ENCODE results near the gene VMP1. TPM values are rescaled to one million over a fixed set of nuclear protein-coding genes. Genes with fewer than 3 reads are reported as not detected.

The VMP1 gene
- total RNA-seq, 1 experiment from 2014 or later, result 277 TPM

- intact Hi-C loops (cut with micrococcal nuclease), result no loop called here
- no peaks in the 10 kb centered on the region for H3F3A ChIP-seq (ENCODE audit: low read length, unreplicated experiment)
- no peak overlapping the region for H2AFZ ChIP-seq (ENCODE audit: low read length)
- ATAC-seq, result no peak
- H4K20me1 ChIP-seq (ENCODE audit: low read length), result no peaks in the 10 kb centered on the region
- DNase-seq, result no peak
- no peaks in the 10 kb centered on the region for H3K4me1 ChIP-seq (ENCODE audit: insufficient read depth, low read length)
- POLR2A ChIA-PET (ENCODE audit: unreplicated experiment), result no interaction called here
- no TSS peak for BruUV-seq (replicated peaks)
- H3K4me3 ChIP-seq (ENCODE audit: low read length), result no peak overlapping the region
- peaks cover 96% of the 10 kb centered on the region for H3K36me3 ChIP-seq (ENCODE audit: low read depth, low read length)
- H3K9me2 ChIP-seq (replicated peaks; ENCODE audit: low read length), result no peaks in the 10 kb centered on the region
- no peaks in the 10 kb centered on the region; the same call in 1 of the 2 replicates for H3K79me2 ChIP-seq (ENCODE audit: low read length)
- no peak overlapping the region for H3K4me2 ChIP-seq (ENCODE audit: low read length)
- H3K9me3 ChIP-seq (ENCODE audit: low read length), result no peaks in the 10 kb centered on the region
- H3K27me3 ChIP-seq (ENCODE audit: low read length), result no peaks in the 10 kb centered on the region
- CTCF ChIA-PET, result no interaction called here
- TF ChIP-seq EZH2 (IDR thresholded peaks at IDR 0.05; ENCODE audit: low read length, unreplicated experiment), result no peak
- no peak for TF ChIP-seq CTCF (conservative IDR thresholded peaks at IDR 0.05; ENCODE audit: low read depth, low read length)
- no peak for TF ChIP-seq EZH2phosphoT487 (IDR thresholded peaks at IDR 0.05; ENCODE audit: borderline replicate concordance, low read length)
- no peak overlapping the region for H3K27ac ChIP-seq (ENCODE audit: low read length)
- H3K9ac ChIP-seq (ENCODE audit: low read length), result no peak overlapping the region
These were observed 28.5 kb upstream of the VMP1 start for GRCh38 chr17:59678918-59679317.

- Histone ChIP-seq H3K9me2 (replicated peaks; ENCODE audit: low read length) (no peaks in the 10 kb centered on the region), H3K4me3 (ENCODE audit: low read length) (no peak overlapping the region), H3K27me3 (ENCODE audit: low read length) (no peaks in the 10 kb centered on the region), H3K9ac (ENCODE audit: low read length) (no peak overlapping the region), H2AFZ (ENCODE audit: low read length) (no peak overlapping the region), H3K27ac (ENCODE audit: low read length) (no peak overlapping the region), H3F3A (ENCODE audit: low read length, unreplicated experiment) (no peaks in the 10 kb centered on the region), H3K79me2 (ENCODE audit: low read length) (no peaks in the 10 kb centered on the region; the same call in 1 of the 2 replicates), H3K36me3 (ENCODE audit: low read depth, low read length) (peaks cover 95% of the 10 kb centered on the region), H4K20me1 (ENCODE audit: low read length) (no peaks in the 10 kb centered on the region), H3K4me1 (ENCODE audit: insufficient read depth, low read length) (no peaks in the 10 kb centered on the region), H3K4me2 (ENCODE audit: low read length) (no peak overlapping the region), H3K9me3 (ENCODE audit: low read length) (no peaks in the 10 kb centered on the region)
- CTCF ChIA-PET, result no interaction called here
- ATAC-seq (no peak), DNase-seq (no peak)
- TF ChIP-seq EZH2 (IDR thresholded peaks at IDR 0.05; ENCODE audit: low read length, unreplicated experiment) (no peak), EZH2phosphoT487 (IDR thresholded peaks at IDR 0.05; ENCODE audit: borderline replicate concordance, low read length) (no peak), CTCF (conservative IDR thresholded peaks at IDR 0.05; ENCODE audit: low read depth, low read length) (no peak)
- POLR2A ChIA-PET (ENCODE audit: unreplicated experiment), result no interaction called here
- intact Hi-C loops (cut with micrococcal nuclease), result no loop called here
- no TSS peak for BruUV-seq (replicated peaks)
These were observed 27.1 kb upstream of the VMP1 start for GRCh38 chr17:59680314-59680713.

GRCh38 chr17:59683283-59683682, 24.2 kb upstream of the VMP1 start:
- no peak for ATAC-seq
- Histone ChIP-seq H3K9me2 (replicated peaks; ENCODE audit: low read length) (no peaks in the 10 kb centered on the region), H3K27ac (ENCODE audit: low read length) (no peak overlapping the region), H3F3A (ENCODE audit: low read length, unreplicated experiment) (no peaks in the 10 kb centered on the region), H3K4me1 (ENCODE audit: insufficient read depth, low read length) (no peaks in the 10 kb centered on the region), H3K27me3 (ENCODE audit: low read length) (no peaks in the 10 kb centered on the region), H3K4me3 (ENCODE audit: low read length) (no peak overlapping the region), H3K9me3 (ENCODE audit: low read length) (no peaks in the 10 kb centered on the region), H3K36me3 (ENCODE audit: low read depth, low read length) (peaks cover 93% of the 10 kb centered on the region), H3K79me2 (ENCODE audit: low read length) (peaks cover 4% of the 10 kb centered on the region; the same call in 1 of the 2 replicates), H2AFZ (ENCODE audit: low read length) (no peak overlapping the region), H4K20me1 (ENCODE audit: low read length) (peaks cover 7% of the 10 kb centered on the region; the same call in 1 of the 2 replicates), H3K4me2 (ENCODE audit: low read length) (no peak overlapping the region), H3K9ac (ENCODE audit: low read length) (no peak overlapping the region)
- DNase-seq, result no peak
- ChIA-PET POLR2A (ENCODE audit: unreplicated experiment) (no interaction called here), CTCF (no interaction called here)
- BruUV-seq (replicated peaks), result no TSS peak
- intact Hi-C loops (cut with micrococcal nuclease), result no loop called here
- TF ChIP-seq CTCF (conservative IDR thresholded peaks at IDR 0.05; ENCODE audit: low read depth, low read length), result no peak
- no peak for TF ChIP-seq EZH2 (IDR thresholded peaks at IDR 0.05; ENCODE audit: low read length, unreplicated experiment)
- no peak for TF ChIP-seq EZH2phosphoT487 (IDR thresholded peaks at IDR 0.05; ENCODE audit: borderline replicate concordance, low read length)
